ENCODE measurements around the gene ABCD1. TPM values are rescaled to one million over a fixed set of nuclear protein-coding genes. Genes with fewer than 3 reads are reported as not detected.

The ABCD1 gene
- polyA plus RNA-seq, 3 donors = 5.6 to 22.5 (median 5.8) TPM

DNA sequence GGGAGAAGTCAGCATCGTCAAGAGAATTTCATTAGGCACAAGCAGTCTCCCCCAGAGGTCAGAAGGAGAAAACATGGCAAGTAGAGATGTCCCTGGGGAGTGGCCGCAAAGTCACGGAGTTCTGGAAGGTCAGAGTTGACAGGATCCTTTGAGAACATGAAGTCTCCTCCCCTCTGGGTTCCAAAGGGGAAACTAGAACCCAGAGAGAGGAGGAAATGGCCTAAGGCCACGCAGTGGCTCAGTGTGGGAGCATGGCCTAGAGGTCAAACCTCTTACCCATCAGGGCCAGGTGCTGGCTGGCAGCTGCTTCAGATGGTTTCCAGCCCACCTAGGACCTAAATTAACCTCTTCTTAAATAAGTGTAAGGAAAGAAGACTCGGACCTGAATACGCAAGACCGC lies 68.6 kb downstream of the ABCD1 start:
- H3K27ac ChIP-seq (ENCODE audit: low read depth in 1 of 2, low read length in 2 of 2) = peak overlapping the region; percentile 85
- H3K79me2 ChIP-seq (ENCODE audit: insufficient read depth, low read length) = peaks cover 51% of the 10 kb centered on the region
- peaks cover 26% of the 10 kb centered on the region for H3K4me1 Mint-ChIP-seq
- peaks cover 0 to 13% (median 2%) of the 10 kb centered on the region in 3 donors for H3K27me3 Mint-ChIP-seq (ENCODE audit: low read depth in 3 of 3)
- H3K27ac Mint-ChIP-seq = peak overlapping the region; percentile 89 to 95 (median 95)
- peaks cover 0 to 48% (median 17%) of the 10 kb centered on the region in 7 donors for H3K9me3 Mint-ChIP-seq
- peak overlapping the region; percentile 86 to 92 for H3K4me3 Mint-ChIP-seq
- H3K4me1 ChIP-seq (ENCODE audit: control insufficient read depth in 1 of 2, insufficient read depth in 2 of 2, low read length in 2 of 2) = peaks cover 21 to 35% of the 10 kb centered on the region in 2 donors
- intact Hi-C loops (cut with micrococcal nuclease) = loop anchor here (5.0 to 10.0 kb wide), 4 partner anchors 132 to 838 kb away; partner anchors contain the start of gene ARHGAP4 (in 2 of the 2)
- peak overlapping the region; percentile 84 for H3K9ac ChIP-seq (ENCODE audit: insufficient read depth, low read length, poor library complexity, severe bottlenecking)
- WGBS (ENCODE audit: insufficient coverage) = no CpG with 5 or more reads among the region's 7 CpGs
- peak overlapping the region; percentile 66 to 85 (median 76) for H3K4me3 ChIP-seq (replicated peaks in 1 of 3; ENCODE audit: low read depth in 2 of 3, low read length in 3 of 3)
- H3K9me3 ChIP-seq (replicated peaks in 1 of 2; ENCODE audit: control insufficient read depth in 1 of 2, insufficient read depth in 1 of 2, low read length in 2 of 2) = peaks cover 0 to 15% of the 10 kb centered on the region in 2 donors
- peak; percentile 20 to 37 (median 24) for DNase-seq
- peak overlapping the region; percentile 74 for H2AFZ ChIP-seq (ENCODE audit: insufficient read depth, low read depth, low read length, poor library complexity, severe bottlenecking)
- no peaks in the 10 kb centered on the region for H3K27me3 ChIP-seq (ENCODE audit: control insufficient read depth in 2 of 2, insufficient read depth in 2 of 2, low read length in 2 of 2)
- peaks cover 45% of the 10 kb centered on the region for H4K20me1 ChIP-seq (ENCODE audit: insufficient read depth, low read length)
- H3K36me3 Mint-ChIP-seq = peaks cover 28 to 56% of the 10 kb centered on the region in 2 donors
- peak overlapping the region; percentile 78 for H3K4me2 ChIP-seq (replicated peaks; ENCODE audit: extremely low read depth, low read length, poor library complexity, severe bottlenecking)
- peaks cover 45 to 61% of the 10 kb centered on the region in 2 donors for H3K36me3 ChIP-seq (replicated peaks in 1 of 2; ENCODE audit: control insufficient read depth in 1 of 2, insufficient read depth in 2 of 2, low read length in 2 of 2)
- no peak for TF ChIP-seq CTCF (IDR thresholded peaks at IDR 0.05)

Other genes with a start within 250 kb of the ABCD1 start
- not detected for gene BGN, start 229.9 kb upstream of the ABCD1 start, polyA plus RNA-seq
- gene ATP2B3, start 207.2 kb upstream of the ABCD1 start, polyA plus RNA-seq = under 1 TPM in 1 of 3 donors, not detected in 2; 0.01 TPM
- gene CCNQ, start 125.7 kb upstream of the ABCD1 start, polyA plus RNA-seq = 10 to 100 TPM; 21.8 to 35.6 (median 29.3) TPM
- gene DUSP9, start 77.7 kb upstream of the ABCD1 start, polyA plus RNA-seq = not detected
- gene PNCK, start 51.0 kb upstream of the ABCD1 start, polyA plus RNA-seq = not detected
- 1 to 10 TPM in 1 of 3 donors, under 1 TPM in 2; 0.23 to 5.6 (median 0.85) TPM for gene SLC6A8, start 36.9 kb upstream of the ABCD1 start, polyA plus RNA-seq
- gene BCAP31, start 469 bp upstream of the ABCD1 start, polyA plus RNA-seq = 100 to 1,000 TPM; 139 to 294 (median 288) TPM
- not detected for gene PLXNB3, start 39.4 kb downstream of the ABCD1 start, polyA plus RNA-seq
- gene SRPK3, start 56.2 kb downstream of the ABCD1 start, polyA plus RNA-seq = under 1 TPM in 1 of 3 donors, not detected in 2; 0.01 TPM
- 100 to 1,000 TPM; 115 to 201 (median 130) TPM for gene IDH3G, start 69.5 kb downstream of the ABCD1 start, polyA plus RNA-seq
- 100 to 1,000 TPM; 201 to 419 (median 362) TPM for gene SSR4, start 69.8 kb downstream of the ABCD1 start, polyA plus RNA-seq
- gene PDZD4, start 105.7 kb downstream of the ABCD1 start, polyA plus RNA-seq = under 1 TPM in 1 of 3 donors, not detected in 2; 0.11 TPM
- under 1 TPM in 1 of 3 donors, not detected in 2; 0.55 TPM for gene L1CAM, start 161.3 kb downstream of the ABCD1 start, polyA plus RNA-seq
- gene AVPR2, start 179.8 kb downstream of the ABCD1 start, polyA plus RNA-seq = under 1 TPM in 2 of 3 donors, not detected in 1; 0.14 to 0.27 TPM
- 100 to 1,000 TPM in 1 of 3 donors, 10 to 100 TPM in 2; 51.5 to 508 (median 64.4) TPM for gene ARHGAP4, start 201.4 kb downstream of the ABCD1 start, polyA plus RNA-seq
- 100 to 1,000 TPM in 1 of 3 donors, 10 to 100 TPM in 2; 46.7 to 109 (median 47.9) TPM for gene NAA10, start 210.2 kb downstream of the ABCD1 start, polyA plus RNA-seq
- 100 to 1,000 TPM in 1 of 3 donors, 1 to 10 TPM in 2; 2.7 to 125 (median 3.8) TPM for gene RENBP, start 219.8 kb downstream of the ABCD1 start, polyA plus RNA-seq
- gene HCFC1, start 247.0 kb downstream of the ABCD1 start, polyA plus RNA-seq = 10 to 100 TPM in 1 of 3 donors, 1 to 10 TPM in 2; 1.9 to 21.8 (median 3.8) TPM
- 10 to 100 TPM in 1 of 3 donors, 1 to 10 TPM in 2; 2.8 to 10.3 (median 4.9) TPM for gene TMEM187, start 247.9 kb downstream of the ABCD1 start, polyA plus RNA-seq

All from CD14-positive monocyte (primary cell).